SK-N-SH (cell line): ENCODE results near the gene PROSER2. TPM values are rescaled to one million over a fixed set of nuclear protein-coding genes. Genes with fewer than 3 reads are reported as not detected.

Experiments
- CTCF ChIA-PET: fragments of 300-600, 350-600 bp; formaldehyde crosslinking; extraction: SDS; loops from one replicate; lab custom pipeline; 2021; lab: Yijun Ruan, JAX
- POLR2A ChIA-PET: fragments of 350-600 bp; sonication (Branson Sonifier 250); formaldehyde crosslinking; extraction: SDS; loops from one replicate; lab custom pipeline; 2020; ENCODE audit warnings: antibody characterized with exemption, inconsistent platforms; lab: Yijun Ruan, JAX
- DNase-seq: peaks from one replicate; pipeline ENCODE4 v3.0.0; 2012
- H2AFZ ChIP-seq: fragments of 200-600 bp; sonication (generic); 2 replicates; pipeline ENCODE4 v1.8.1; 2016; ENCODE audit warnings: antibody characterized with exemption, mild to moderate bottlenecking, low read depth
- H3F3A ChIP-seq: fragments of 200-600 bp; sonication (generic); replicated peaks from 2 replicates; pipeline ENCODE3; 2016; ENCODE audit warnings: antibody characterized with exemption, mild to moderate bottlenecking; ENCODE audit not compliant: insufficient read depth
- H3K27ac ChIP-seq, 2 experiments: fragments of 200-500 bp in 1 of 2; fragments of 200-600 bp in 1 of 2; sonication (Bioruptor generic) in 1 of 2; sonication (generic), shearing (Covaris generic) in 1 of 2; 2 replicates each; pipeline versions ENCODE4 v1.5.1 to v1.6.1; 2014 to 2016; ENCODE audit warnings: low read depth in 2 of 2, inconsistent platforms in 1 of 2, low read length in 1 of 2, mild to moderate bottlenecking in 1 of 2, mixed read lengths in 1 of 2
- H3K27me3 ChIP-seq: fragments of 200-600 bp; sonication (generic), shearing (Covaris generic); 2 replicates; pipeline ENCODE4 v1.6.1; 2016; ENCODE audit warnings: mixed run types; ENCODE audit not compliant: insufficient read depth
- H3K36me3 ChIP-seq, 2 experiments: fragments of 200-500 bp in 1 of 2; fragments of 200-600 bp in 1 of 2; sonication (Bioruptor generic) in 1 of 2; sonication (generic) in 1 of 2; replicated peaks in 1 of 2; 2 replicates each; pipeline versions ENCODE3 to v1.5.1; 2014 to 2016; ENCODE audit warnings: low read length in 1 of 2, mild to moderate bottlenecking in 1 of 2; ENCODE audit not compliant: insufficient read depth in 2 of 2, control insufficient read depth in 1 of 2
- H3K4me1 ChIP-seq, 2 experiments: fragments of 200-500 bp in 1 of 2; fragments of 200-600 bp in 1 of 2; sonication (Bioruptor generic) in 1 of 2; sonication (generic), shearing (Covaris generic) in 1 of 2; 2 replicates each; pipeline versions ENCODE4 v1.5.1 to v1.6.1; 2014 to 2016; ENCODE audit warnings: low read depth in 1 of 2, low read length in 1 of 2, mixed run types in 1 of 2; ENCODE audit not compliant: insufficient read depth in 2 of 2, control insufficient read depth in 1 of 2
- H3K4me2 ChIP-seq: fragments of 200-600 bp; sonication (generic), shearing (Covaris generic); 2 replicates; pipeline ENCODE4 v1.6.1; 2017; ENCODE audit warnings: mixed run types
- H3K4me3 ChIP-seq, 2 experiments: fragments of 200-500 bp in 1 of 2; fragments of 200-600 bp in 1 of 2; sonication (Bioruptor generic) in 1 of 2; sonication (generic), shearing (Covaris generic) in 1 of 2; 2 replicates each; pipeline versions ENCODE4 v1.5.1 to v1.8.1; 2014 to 2016; ENCODE audit warnings: low read depth in 2 of 2, inconsistent platforms in 1 of 2, low read length in 1 of 2, mild to moderate bottlenecking in 1 of 2, mixed read lengths in 1 of 2, moderate library complexity in 1 of 2
- H3K79me2 ChIP-seq: fragments of 200-600 bp; sonication (generic); 2 replicates; pipeline ENCODE4 v1.8.1; 2017; ENCODE audit warnings: mild to moderate bottlenecking; ENCODE audit not compliant: insufficient read depth
- H3K9ac ChIP-seq: fragments of 200-600 bp; sonication (generic); 2 replicates; pipeline ENCODE4 v1.6.1; 2017; ENCODE audit warnings: mixed run types
- H3K9me2 ChIP-seq: fragments of 200-600 bp; sonication (generic); 2 replicates; pipeline ENCODE4 v1.6.1; 2017; ENCODE audit warnings: mixed run types
- H3K9me3 ChIP-seq: fragments of 200-600 bp; sonication (generic); 2 replicates; pipeline ENCODE4 v1.6.1; 2017; ENCODE audit warnings: mixed run types, mild to moderate bottlenecking, moderate library complexity
- H4K20me1 ChIP-seq: fragments of 200-600 bp; sonication (generic); 2 replicates; pipeline ENCODE4 v1.6.1; 2017; ENCODE audit warnings: mild to moderate bottlenecking, mixed run types; ENCODE audit not compliant: insufficient read depth
- CHD2 ChIP-seq: fragments of 150-350 bp; IDR thresholded peaks from 2 replicates; pipeline ENCODE4 v1.6.1; 2018; ENCODE audit warnings: low read length; ENCODE audit not compliant: partially characterized antibody
- CTCF ChIP-seq: fragments of 200-600 bp; sonication (generic); IDR thresholded peaks from 2 replicates; pipeline ENCODE4 v1.6.1; 2017; ENCODE audit warnings: antibody characterized with exemption, mild to moderate bottlenecking, moderate library complexity
- EP300 ChIP-seq, 2 experiments: IDR thresholded peaks; 2 replicates each; pipeline versions ENCODE4 v1.4.0 to v1.6.1; 2012; ENCODE audit warnings: borderline replicate concordance in 1 of 2, low read depth in 1 of 2, low read length in 1 of 2
- GABPA ChIP-seq: IDR thresholded peaks from 2 replicates; pipeline ENCODE4 v1.4.0; 2012; ENCODE audit warnings: low read depth, mild to moderate bottlenecking
- MEF2A ChIP-seq: IDR thresholded peaks from 2 replicates; pipeline ENCODE4 v1.4.0; 2012; ENCODE audit warnings: low read depth, borderline replicate concordance
- MXI1 ChIP-seq: IDR thresholded peaks from 2 replicates; pipeline ENCODE4 v1.6.1; 2012; ENCODE audit warnings: mild to moderate bottlenecking, low read depth, low read length, improper control_type of control experiment
- NRF1 ChIP-seq: IDR thresholded peaks from 2 replicates; pipeline ENCODE4 v1.6.1; 2012; ENCODE audit warnings: low read depth, mild to moderate bottlenecking, low read length
- POLR2AphosphoS5 ChIP-seq: IDR thresholded peaks from 2 replicates; pipeline ENCODE4 v1.6.1; 2012; ENCODE audit warnings: low read depth, low read length
- RCOR1 ChIP-seq: fragments of 150-350 bp; IDR thresholded peaks from 2 replicates; pipeline ENCODE4 v1.6.1; 2017; ENCODE audit warnings: antibody characterized with exemption, low read length
- RFX5 ChIP-seq: IDR thresholded peaks from 2 replicates; pipeline ENCODE4 v1.6.1; 2012; ENCODE audit warnings: mild to moderate bottlenecking, improper control_type of control experiment, low read length
- SIN3A ChIP-seq: IDR thresholded peaks from 2 replicates; pipeline ENCODE4 v1.6.1; 2012; ENCODE audit warnings: low read depth, mild to moderate bottlenecking, low read length, moderate library complexity, borderline replicate concordance
- TAF1 ChIP-seq: IDR thresholded peaks from 2 replicates; pipeline ENCODE4 v1.6.1; 2012; ENCODE audit warnings: low read depth, mild to moderate bottlenecking, low read length, moderate library complexity, borderline replicate concordance
- WGBS: methylation state at CpG from one replicate; pipeline ENCODE4 v1.1.6; 2017; ENCODE audit warnings: low lambda C conversion rate; 5-methylcytosine and 5-hydroxymethylcytosine counted together
- polyA plus RNA-seq, 3 experiments: library from polyadenylated mRNA; depleted of rRNA; stranded (reverse); fragments of >200 nt; gene quantifications; 2 replicates each; pipeline ENCODE4 v1.2.3, GENCODE V29; 2012
- TF ChIP-seq, protein P1 (sequence below): IDR thresholded peaks from 2 replicates; pipeline ENCODE4 v1.6.1; 2012; ENCODE audit warnings: mild to moderate bottlenecking, low read depth, low read length, moderate library complexity
- TF ChIP-seq, protein P2 (sequence below): fragments of 150-350 bp; IDR thresholded peaks from 2 replicates; pipeline ENCODE4 v1.6.1; 2016; ENCODE audit warnings: mild to moderate bottlenecking, low read depth, low read length
- TF ChIP-seq, protein P3 (sequence below): IDR thresholded peaks from 2 replicates; pipeline ENCODE4 v1.4.0; 2012; ENCODE audit warnings: low read depth, borderline replicate concordance

PROSER2 gene
- polyA plus RNA-seq, 1 of the 3 experiments (the other 2 are of a cell fraction): 0.95 TPM

DNA sequence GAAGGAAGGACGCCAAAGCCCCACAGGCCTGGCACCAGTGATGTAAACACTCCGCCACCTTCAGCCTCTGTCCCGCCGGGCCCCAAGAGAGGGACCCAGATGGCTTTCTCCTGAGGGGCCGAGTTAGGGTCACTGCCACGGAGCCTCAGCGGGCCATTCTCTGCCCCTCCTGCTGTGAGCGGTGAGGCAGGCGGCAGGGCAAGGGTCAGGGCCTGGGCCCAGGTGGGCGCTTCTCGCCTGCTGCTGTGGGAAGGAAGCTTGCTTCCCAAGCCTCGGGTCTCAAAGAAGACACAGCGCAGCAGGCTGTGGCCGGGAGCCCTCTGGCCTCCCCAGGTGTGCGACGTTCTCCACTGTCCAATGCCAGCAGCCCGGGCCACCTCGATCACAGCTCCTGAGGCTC, 84.8 kb downstream of the PROSER2 start:
- Histone ChIP-seq H2AFZ (no peak overlapping the region), H3K27me3 (no peaks in the 10 kb centered on the region), H3K4me3 (no peak overlapping the region), H3K4me2 (no peak overlapping the region), H3K9me2 (no peaks in the 10 kb centered on the region), H3K9ac (no peak overlapping the region), H3K27ac (no peak overlapping the region), H3K79me2 (no peaks in the 10 kb centered on the region), H3K36me3 (no peaks in the 10 kb centered on the region), H3F3A (no peaks in the 10 kb centered on the region), H3K9me3 (no peaks in the 10 kb centered on the region), H3K4me1 (no peaks in the 10 kb centered on the region), H4K20me1 (no peaks in the 10 kb centered on the region)
- WGBS: 78% methylated on average over 3 of the region's 18 CpGs
- POLR2A ChIA-PET: no interaction called here
- TF ChIP-seq RFX5 (no peak), EP300 (IDR thresholded peaks at IDR 0.05; ENCODE audit: borderline replicate concordance in 1 of 2, low read depth in 1 of 2, low read length in 1 of 2) (no peak), POLR2AphosphoS5 (no peak), CHD2 (no peak), CTCF (no peak), TAF1 (no peak), MEF2A (no peak), SIN3A (no peak), MXI1 (no peak), GABPA (no peak), RCOR1 (no peak), NRF1 (no peak)
- TF ChIP-seq, protein P1, sequence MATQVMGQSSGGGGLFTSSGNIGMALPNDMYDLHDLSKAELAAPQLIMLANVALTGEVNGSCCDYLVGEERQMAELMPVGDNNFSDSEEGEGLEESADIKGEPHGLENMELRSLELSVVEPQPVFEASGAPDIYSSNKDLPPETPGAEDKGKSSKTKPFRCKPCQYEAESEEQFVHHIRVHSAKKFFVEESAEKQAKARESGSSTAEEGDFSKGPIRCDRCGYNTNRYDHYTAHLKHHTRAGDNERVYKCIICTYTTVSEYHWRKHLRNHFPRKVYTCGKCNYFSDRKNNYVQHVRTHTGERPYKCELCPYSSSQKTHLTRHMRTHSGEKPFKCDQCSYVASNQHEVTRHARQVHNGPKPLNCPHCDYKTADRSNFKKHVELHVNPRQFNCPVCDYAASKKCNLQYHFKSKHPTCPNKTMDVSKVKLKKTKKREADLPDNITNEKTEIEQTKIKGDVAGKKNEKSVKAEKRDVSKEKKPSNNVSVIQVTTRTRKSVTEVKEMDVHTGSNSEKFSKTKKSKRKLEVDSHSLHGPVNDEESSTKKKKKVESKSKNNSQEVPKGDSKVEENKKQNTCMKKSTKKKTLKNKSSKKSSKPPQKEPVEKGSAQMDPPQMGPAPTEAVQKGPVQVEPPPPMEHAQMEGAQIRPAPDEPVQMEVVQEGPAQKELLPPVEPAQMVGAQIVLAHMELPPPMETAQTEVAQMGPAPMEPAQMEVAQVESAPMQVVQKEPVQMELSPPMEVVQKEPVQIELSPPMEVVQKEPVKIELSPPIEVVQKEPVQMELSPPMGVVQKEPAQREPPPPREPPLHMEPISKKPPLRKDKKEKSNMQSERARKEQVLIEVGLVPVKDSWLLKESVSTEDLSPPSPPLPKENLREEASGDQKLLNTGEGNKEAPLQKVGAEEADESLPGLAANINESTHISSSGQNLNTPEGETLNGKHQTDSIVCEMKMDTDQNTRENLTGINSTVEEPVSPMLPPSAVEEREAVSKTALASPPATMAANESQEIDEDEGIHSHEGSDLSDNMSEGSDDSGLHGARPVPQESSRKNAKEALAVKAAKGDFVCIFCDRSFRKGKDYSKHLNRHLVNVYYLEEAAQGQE: no peak
- TF ChIP-seq, protein P2, sequence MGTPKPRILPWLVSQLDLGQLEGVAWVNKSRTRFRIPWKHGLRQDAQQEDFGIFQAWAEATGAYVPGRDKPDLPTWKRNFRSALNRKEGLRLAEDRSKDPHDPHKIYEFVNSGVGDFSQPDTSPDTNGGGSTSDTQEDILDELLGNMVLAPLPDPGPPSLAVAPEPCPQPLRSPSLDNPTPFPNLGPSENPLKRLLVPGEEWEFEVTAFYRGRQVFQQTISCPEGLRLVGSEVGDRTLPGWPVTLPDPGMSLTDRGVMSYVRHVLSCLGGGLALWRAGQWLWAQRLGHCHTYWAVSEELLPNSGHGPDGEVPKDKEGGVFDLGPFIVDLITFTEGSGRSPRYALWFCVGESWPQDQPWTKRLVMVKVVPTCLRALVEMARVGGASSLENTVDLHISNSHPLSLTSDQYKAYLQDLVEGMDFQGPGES: no peak
- TF ChIP-seq, protein P3, sequence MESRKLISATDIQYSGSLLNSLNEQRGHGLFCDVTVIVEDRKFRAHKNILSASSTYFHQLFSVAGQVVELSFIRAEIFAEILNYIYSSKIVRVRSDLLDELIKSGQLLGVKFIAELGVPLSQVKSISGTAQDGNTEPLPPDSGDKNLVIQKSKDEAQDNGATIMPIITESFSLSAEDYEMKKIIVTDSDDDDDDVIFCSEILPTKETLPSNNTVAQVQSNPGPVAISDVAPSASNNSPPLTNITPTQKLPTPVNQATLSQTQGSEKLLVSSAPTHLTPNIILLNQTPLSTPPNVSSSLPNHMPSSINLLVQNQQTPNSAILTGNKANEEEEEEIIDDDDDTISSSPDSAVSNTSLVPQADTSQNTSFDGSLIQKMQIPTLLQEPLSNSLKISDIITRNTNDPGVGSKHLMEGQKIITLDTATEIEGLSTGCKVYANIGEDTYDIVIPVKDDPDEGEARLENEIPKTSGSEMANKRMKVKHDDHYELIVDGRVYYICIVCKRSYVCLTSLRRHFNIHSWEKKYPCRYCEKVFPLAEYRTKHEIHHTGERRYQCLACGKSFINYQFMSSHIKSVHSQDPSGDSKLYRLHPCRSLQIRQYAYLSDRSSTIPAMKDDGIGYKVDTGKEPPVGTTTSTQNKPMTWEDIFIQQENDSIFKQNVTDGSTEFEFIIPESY: no peak
- no peak for DNase-seq
- CTCF ChIA-PET: interaction anchor here (1.0 kb wide), 1 partner anchor 306 kb away, joined by 3 read pairs; no protein-coding TSS in a partner anchor
